GM18951 (cell line): ENCODE data around the gene ACOXL.

Experiments
- POLR2A ChIP-seq: IDR thresholded peaks from 4 replicates; pipeline ENCODE4 v1.6.1; 2011; ENCODE audit warnings: mild to moderate bottlenecking; ENCODE audit not compliant: insufficient read length, insufficient read depth; ENCODE audit errors: extremely low read depth
- in situ Hi-C: fragments of 300-500 bp; cut with MboI; formaldehyde crosslinking; loops from one replicate; pipeline ENCODE4 v1.12.0; 2022; ENCODE audit warnings: low sequenced_read_pairs, mixed read lengths, inconsistent platforms; ENCODE audit not compliant: unreplicated experiment

The ACOXL gene

DNA sequence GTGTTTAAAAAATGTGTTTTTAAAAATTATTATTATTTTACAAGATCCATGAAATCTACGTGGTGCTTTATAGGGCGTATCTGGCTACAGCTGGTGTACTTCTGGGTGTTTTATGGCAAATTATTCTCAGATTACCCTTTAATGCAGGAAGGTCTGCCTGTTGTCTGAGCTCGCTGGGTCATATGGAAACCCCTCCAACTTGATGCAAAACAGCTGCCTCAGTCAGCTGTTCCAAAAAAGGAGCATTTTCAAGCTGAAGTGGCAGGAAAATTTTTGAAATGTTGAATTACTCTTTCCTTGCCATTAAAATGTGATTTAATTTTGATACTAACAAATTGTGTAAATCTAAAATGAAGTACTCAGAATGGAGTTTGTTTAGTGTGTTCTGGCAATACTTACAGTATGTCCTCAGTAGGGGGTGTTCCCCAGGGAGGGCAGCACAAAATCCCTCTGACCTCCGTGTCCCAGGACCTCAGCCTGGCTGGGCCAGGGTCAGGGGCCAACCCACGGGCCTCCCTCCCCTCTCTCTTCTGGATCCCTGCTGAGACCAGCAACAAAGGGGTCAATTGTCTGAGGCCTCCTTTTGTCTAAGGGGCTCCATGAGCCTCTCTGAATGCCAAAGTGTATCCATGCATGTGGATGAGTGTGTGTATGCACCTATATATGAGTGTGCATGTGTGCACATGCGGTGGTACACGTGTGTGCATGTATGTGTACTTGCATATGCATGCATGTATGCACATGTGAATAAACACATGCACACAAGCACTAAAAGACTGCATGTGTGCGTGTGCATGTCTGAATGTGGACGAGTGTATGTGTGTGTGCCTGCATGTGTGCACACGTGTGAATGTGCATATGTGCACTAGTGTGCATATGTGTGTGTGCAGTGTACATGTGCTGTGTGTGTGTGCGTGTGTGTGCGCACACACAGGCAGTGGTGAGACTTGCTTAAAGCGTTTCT, 105.4 kb downstream of the ACOXL start:
- TF ChIP-seq POLR2A: no peak
- in situ Hi-C loops: no loop called here

- no peak for TF ChIP-seq POLR2A
- in situ Hi-C loops: no loop called here
Measured at GRCh38 chr2:110838657-110839384, 106.4 kb downstream of the ACOXL start.

DNA sequence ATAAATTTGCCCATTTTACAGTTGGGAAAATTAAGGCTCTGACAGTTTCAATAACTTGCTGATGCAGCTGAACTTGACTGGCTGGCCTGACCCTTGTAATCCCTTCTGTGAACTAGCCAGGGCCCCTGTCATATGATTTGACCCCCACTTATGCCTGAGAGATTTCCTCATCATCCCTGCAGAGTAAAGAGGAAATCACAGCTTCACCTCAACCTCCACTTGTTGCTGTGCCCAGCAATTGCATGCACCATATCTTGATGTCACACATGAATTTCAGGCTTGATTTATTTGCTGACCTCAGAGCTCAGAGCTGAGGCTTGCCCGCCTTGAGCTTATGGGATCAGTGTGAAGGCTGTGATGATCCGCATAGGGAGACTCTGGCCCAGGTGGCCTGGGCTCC, 108.1 kb downstream of the ACOXL start:
- in situ Hi-C loops: no loop called here
- no peak for TF ChIP-seq POLR2A

GRCh38 chr2:110842048-110842447, 109.7 kb downstream of the ACOXL start:
- in situ Hi-C loops: no loop called here
- no peak for TF ChIP-seq POLR2A

- in situ Hi-C loops: no loop called here
- no peak for TF ChIP-seq POLR2A
Measured at GRCh38 chr2:110843496-110843895, 111.1 kb downstream of the ACOXL start.

DNA sequence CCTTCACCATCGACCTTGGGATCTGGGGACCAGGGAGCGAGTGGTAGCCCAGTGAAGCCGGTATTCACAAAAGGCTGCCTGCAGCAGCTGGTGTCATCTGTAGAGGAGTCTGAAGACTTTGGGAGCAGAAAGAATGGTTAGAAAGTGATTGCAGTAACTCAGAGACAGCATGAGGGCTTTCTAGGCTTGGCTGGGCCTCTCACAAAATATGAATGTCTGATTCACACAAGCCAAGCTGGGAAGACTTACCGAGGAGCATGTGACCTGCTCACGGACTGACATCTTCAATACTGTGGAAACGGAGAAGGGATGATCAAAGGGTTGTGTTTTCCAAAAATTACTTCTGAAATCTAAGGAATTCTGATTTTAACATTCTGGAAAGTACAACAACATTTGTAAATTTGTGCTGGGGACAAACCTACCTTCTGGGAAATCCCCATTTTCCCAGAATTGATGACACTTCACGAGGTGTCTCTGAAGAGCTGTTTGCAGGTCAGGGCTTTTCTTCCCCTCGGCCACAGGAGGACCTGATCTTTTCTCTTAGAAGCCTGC, 111.7 kb downstream of the ACOXL start:
- in situ Hi-C loops: no loop called here
- TF ChIP-seq POLR2A: no peak

DNA sequence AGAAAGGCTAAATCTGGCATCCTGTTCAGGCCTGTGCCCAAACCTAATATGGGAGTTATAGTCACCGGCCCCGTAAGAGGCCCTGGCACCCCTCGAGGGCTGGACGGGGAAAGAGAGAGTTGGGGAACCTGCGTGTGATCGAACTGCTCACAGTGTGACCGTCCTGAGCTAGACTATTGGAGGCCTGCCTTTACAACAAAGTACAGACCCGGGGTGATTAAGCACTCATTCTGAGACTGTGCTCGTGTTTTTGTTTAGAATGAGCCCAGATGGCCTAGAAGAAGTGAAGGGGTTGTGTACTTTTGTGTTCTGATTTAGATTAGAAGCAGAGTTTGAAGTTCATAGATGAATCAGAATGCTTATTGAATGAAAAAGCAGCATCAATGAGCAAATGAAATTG, 115.3 kb downstream of the ACOXL start:
- in situ Hi-C loops: no loop called here
- TF ChIP-seq POLR2A: no peak

DNA sequence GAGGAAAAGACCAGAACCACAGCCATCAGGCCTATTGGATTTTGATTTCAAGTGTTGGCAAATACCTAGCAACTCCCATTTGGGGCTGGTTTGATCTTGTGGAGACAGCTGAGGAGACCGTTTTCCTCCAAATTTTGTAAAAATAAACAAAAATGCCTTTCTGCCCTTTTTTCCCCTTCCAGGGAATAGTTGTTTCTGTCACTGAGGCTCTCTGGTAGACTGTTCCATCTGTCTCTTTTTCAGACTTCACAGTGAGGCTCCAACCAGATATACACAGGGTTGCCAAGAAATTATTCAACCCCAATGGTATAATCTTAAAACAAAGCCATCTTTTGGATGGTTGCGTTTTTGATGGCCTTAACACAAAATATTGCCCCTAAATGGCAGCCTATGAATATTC, 115.7 kb downstream of the ACOXL start:
- no peak for TF ChIP-seq POLR2A
- in situ Hi-C loops: no loop called here

DNA sequence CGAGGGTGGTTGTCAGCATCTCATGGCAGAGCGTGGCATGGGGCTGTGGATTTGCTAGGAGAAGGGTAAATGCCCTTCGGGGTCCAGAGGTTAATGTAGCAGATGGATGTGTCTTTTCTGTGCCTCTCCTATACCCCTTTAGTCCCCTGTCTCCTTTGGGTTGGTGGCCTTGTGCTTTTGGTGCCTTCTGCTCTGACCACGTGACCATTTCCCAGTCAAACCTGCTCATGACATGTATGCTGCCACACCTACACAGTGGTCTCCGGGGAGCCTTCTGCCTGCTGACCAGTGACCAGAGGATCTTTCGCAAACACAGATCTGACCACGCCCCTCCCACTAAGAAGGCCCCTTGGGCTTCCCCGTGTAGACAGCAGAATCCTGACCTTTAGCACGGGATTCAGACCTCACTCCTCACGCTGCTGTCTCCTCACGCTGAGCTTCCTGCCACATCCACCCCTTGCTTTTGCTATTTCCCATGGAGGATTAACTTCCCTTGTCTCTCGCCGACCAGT, 116.2 kb downstream of the ACOXL start:
- no peak for TF ChIP-seq POLR2A
- in situ Hi-C loops: no loop called here

DNA sequence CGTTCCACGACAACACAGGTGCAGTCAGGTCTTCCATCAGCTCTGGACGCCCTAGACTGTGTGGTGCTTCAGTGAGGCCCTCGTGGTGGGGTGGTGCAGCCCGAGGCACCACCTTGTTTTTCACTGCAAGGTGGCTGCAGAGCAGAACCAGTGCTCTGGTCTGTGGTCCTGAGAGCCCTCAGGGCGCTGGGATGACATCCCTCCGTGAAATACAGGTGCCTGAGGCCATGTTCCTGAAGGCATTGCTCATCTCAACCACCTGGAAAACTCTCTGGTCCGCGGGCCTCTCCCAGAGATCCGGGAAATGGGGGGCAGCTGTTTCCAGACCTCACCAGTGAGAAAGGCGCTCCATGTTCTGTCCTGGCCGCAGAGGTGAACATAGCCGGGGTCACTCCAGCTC, 119.2 kb downstream of the ACOXL start:
- no peak for TF ChIP-seq POLR2A
- in situ Hi-C loops: no loop called here

DNA sequence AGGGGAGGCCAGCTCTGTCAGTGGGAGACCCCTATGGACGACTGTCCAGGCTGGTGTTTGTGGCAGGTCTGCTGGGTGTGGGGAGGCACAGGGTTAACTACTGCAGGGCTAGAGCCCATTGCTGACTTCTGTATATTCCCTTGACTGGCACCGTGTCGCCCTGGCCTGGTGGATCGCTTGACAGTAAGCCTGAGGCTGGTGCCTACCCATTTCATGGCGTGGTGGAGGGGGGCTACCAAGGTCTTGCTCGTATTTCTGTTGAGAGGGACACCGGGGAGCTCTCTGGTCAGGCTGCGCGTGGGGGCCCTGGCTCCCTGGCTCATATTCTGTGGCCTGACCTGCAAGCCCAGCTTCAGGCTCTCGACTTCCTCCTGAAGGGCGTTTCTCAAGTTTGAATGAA, 119.7 kb downstream of the ACOXL start:
- TF ChIP-seq POLR2A: no peak
- in situ Hi-C loops: no loop called here

DNA sequence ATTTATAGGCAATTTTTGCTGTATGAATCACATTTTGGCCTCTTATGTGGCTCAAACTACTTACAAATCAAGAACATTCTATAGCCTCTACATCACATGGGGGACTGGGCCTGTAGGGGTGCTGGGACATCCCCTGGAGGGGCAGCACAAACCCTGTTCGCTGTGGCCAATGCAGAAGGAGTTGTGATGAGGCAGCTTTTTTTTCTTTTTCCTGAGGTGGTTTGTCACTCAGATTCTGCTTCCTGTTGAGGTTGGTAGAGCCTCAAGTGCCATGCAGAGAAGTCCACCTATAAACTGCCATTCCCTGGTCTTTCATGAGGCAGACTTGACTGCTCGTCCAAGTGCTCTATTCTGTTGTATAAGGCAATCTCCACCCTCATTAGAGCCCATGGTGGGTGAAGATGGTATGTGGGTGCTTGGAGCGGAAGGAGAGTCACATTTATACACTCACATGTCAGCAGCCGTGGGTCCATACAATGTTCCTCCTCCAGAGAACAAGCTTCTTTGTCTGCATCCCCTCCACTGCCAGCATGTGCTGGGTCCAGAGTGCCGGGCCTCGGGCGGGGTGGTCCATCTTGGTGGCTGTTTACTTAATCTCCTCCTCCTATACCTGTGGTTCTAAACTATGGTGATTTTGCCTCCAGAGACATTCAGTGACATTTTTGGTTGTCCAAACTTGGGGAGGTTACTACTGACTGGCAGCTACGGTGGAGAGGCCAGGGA, 120.3 kb downstream of the ACOXL start:
- in situ Hi-C loops: no loop called here

GRCh38 chr2:110853516-110853915, 121.1 kb downstream of the ACOXL start:
- TF ChIP-seq POLR2A: no peak
- in situ Hi-C loops: no loop called here

More for the DNA sequence above, 120.3 kb downstream of the ACOXL start:
- TF ChIP-seq POLR2A: no peak
